ENCODE measurements around the gene DNLZ. TPM values are rescaled to one million over a fixed set of nuclear protein-coding genes. Genes with fewer than 3 reads are reported as not detected.
"Not testable (repeated sequence)": the region's sequence is repeated elsewhere in the genome, so short reads cannot be mapped to it uniquely, and the experiment has no call there.

The DNLZ gene
- total RNA-seq, 4 donors from 2014 or later = 6.8 to 29.4 (median 27.3) TPM

- no peak for DNase-seq
Observed at GRCh38 chr9:136325358-136325757, 38.2 kb downstream of the DNLZ start.

GRCh38 chr9:136324501-136325300 is 38.8 kb downstream of the DNLZ start:
- Histone ChIP-seq H3K4me1 (peaks cover 0 to 30% of the 10 kb centered on the region in 2 donors), H3K4me3 (no peak overlapping the region)
- TF ChIP-seq CTCF (IDR thresholded peaks at IDR 0.05) = no peak
- no peak for TF ChIP-seq POLR2A (IDR thresholded peaks at IDR 0.05)

More at GRCh38 chr9:136325358-136325757, 38.2 kb downstream of the DNLZ start:
- Histone ChIP-seq H3K4me3 (no peak overlapping the region), H3K27ac (peak overlapping the region; percentile 56 to 86), H3K36me3 (no peaks in the 10 kb centered on the region), H3K4me1 (peaks cover 0 to 30% of the 10 kb centered on the region in 2 donors), H3K27me3 (no peaks in the 10 kb centered on the region), H3K9me3 (no peaks in the 10 kb centered on the region)
- no peak for TF ChIP-seq POLR2A (IDR thresholded peaks at IDR 0.05)
- no peak for TF ChIP-seq CTCF (IDR thresholded peaks at IDR 0.05)
- intact Hi-C loops (cut with DNase I; ENCODE audit: low total_unique reads) = no loop called here

GRCh38 chr9:136323371-136323789 is 40.2 kb downstream of the DNLZ start:
- H3K36me3 ChIP-seq = no peaks in the 10 kb centered on the region
- H3K9me3 ChIP-seq = no peaks in the 10 kb centered on the region
- no peak overlapping the region for H3K4me3 ChIP-seq
- peaks cover 0 to 21% of the 10 kb centered on the region in 2 donors for H3K4me1 ChIP-seq
- no peak overlapping the region for H3K27ac ChIP-seq
- no peak for DNase-seq
- intact Hi-C loops (cut with DNase I; ENCODE audit: low total_unique reads) = no loop called here
- no peak for TF ChIP-seq CTCF (IDR thresholded peaks at IDR 0.05)
- no peak for TF ChIP-seq POLR2A (IDR thresholded peaks at IDR 0.05)
- H3K27me3 ChIP-seq = no peaks in the 10 kb centered on the region

More at GRCh38 chr9:136324501-136325300, 38.8 kb downstream of the DNLZ start:
- no peak for DNase-seq
- no peaks in the 10 kb centered on the region for H3K9me3 ChIP-seq
- no peaks in the 10 kb centered on the region for H3K27me3 ChIP-seq
- no peaks in the 10 kb centered on the region for H3K36me3 ChIP-seq
- intact Hi-C loops (cut with DNase I; ENCODE audit: low total_unique reads) = no loop called here
- H3K27ac ChIP-seq = no peak overlapping the region

DNA sequence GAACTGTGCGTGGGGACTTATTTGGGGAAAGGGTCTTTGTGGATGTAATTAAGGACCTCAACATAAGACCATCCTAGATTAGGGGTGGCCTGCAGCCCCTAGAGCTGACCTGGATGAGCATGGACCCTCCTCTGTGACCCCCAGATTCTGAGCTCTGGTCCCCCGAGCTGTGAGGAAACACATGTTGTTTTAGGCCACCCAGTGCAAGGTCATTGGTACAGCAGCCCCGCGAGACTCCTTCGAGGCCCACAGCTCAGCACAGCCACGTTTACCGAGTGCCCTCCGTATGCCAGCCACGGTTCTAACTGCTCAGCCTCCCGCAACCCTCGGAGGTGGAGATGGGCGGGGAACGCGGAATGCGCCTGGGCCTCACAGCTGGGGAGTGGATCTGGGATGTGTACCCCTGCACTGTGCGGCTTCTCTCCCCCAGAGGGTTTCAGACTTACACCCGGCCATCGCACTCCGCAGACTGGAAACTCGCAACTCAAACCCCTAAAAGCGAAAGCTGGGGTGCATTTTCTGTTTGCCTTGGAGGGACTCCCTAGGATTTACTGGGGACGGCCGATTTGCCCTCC is 40.7 kb downstream of the DNLZ start:
- no peak for TF ChIP-seq POLR2A (IDR thresholded peaks at IDR 0.05)
- no peak for TF ChIP-seq CTCF (IDR thresholded peaks at IDR 0.05)
- no peak for DNase-seq
- intact Hi-C loops (cut with DNase I; ENCODE audit: low total_unique reads) = no loop called here
- Histone ChIP-seq H3K36me3 (no peaks in the 10 kb centered on the region), H3K4me3 (no peak overlapping the region), H3K27me3 (no peaks in the 10 kb centered on the region), H3K9me3 (no peaks in the 10 kb centered on the region), H3K4me1 (peaks cover 0 to 16% of the 10 kb centered on the region in 2 donors), H3K27ac (no peak overlapping the region)

DNA sequence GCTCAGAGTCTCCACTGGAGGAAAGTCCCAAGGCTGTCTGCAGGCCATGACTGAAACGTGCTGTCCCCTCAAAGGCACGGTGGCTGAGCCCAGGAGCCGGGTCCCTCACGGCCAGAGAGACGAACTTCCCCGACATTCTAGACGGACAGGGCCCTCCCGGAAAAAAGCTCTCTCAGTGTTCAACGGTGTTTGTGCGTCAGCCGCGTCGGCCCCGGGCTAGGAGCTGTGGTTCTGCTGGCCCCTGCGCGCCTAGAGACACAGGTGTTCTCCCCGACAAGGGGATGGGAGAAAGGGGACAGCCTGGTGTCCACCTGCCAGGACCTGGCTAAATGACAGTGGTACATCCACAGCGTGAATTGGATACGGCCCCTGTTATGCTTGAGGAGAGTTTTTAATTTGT is 42.0 kb downstream of the DNLZ start:
- intact Hi-C loops (cut with DNase I; ENCODE audit: low total_unique reads) = no loop called here
- Histone ChIP-seq H3K4me3 (no peak overlapping the region), H3K9me3 (no peaks in the 10 kb centered on the region), H3K27ac (no peak overlapping the region), H3K27me3 (no peaks in the 10 kb centered on the region), H3K4me1 (peaks cover 0 to 9% of the 10 kb centered on the region in 2 donors), H3K36me3 (no peaks in the 10 kb centered on the region)
- TF ChIP-seq CTCF (IDR thresholded peaks at IDR 0.05) (no peak), POLR2A (IDR thresholded peaks at IDR 0.05) (no peak)
- DNase-seq = no peak

DNA sequence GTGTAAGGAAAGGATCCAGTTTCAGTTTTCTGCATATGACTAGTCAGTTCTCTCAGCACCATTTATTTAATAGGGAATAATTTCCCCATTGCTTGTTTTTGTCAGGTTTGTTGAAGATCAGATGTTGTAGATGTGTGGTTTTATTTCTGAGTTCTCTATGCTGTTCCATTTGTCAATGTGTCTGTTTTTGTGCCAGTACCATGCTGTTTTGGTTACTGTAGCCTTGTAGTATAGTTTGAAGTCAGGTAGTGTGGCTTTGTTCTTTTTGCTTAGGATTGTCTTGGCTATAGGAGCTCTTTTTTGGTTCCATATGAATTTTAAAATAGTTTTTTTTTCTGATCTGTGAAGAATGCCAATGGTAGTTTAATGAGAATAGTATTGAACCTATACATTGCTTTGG is 42.6 kb downstream of the DNLZ start:
- DNase-seq; intact Hi-C loops (cut with DNase I; ENCODE audit: low total_unique reads); H3K4me3 ChIP-seq; H3K4me1 ChIP-seq; H3K27ac ChIP-seq; H3K9me3 ChIP-seq; H3K27me3 ChIP-seq; H3K36me3 ChIP-seq: not testable (repeated sequence)

DNA sequence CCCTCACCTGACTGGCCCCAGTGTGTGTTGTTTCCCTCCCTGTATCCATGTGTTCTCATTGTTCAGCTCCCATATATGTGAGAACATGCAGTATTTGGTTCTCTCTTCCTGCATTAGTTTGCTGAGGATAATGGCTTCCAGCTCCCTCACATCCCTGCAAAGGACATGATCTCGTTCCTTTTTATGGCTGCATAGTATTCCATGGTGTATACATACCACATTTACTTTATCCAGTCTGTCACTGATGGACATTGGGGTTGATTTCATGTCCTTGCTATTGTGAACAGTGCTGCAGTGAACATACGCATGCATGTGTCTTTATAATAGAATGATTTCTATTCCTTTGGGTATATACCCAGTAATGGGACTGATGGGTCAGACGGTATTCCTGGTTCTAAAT is 43.6 kb downstream of the DNLZ start:
- H3K4me1 ChIP-seq; H3K4me3 ChIP-seq; H3K36me3 ChIP-seq; H3K9me3 ChIP-seq; H3K27me3 ChIP-seq; H3K27ac ChIP-seq; intact Hi-C loops (cut with DNase I; ENCODE audit: low total_unique reads); DNase-seq: not testable (repeated sequence)

DNA sequence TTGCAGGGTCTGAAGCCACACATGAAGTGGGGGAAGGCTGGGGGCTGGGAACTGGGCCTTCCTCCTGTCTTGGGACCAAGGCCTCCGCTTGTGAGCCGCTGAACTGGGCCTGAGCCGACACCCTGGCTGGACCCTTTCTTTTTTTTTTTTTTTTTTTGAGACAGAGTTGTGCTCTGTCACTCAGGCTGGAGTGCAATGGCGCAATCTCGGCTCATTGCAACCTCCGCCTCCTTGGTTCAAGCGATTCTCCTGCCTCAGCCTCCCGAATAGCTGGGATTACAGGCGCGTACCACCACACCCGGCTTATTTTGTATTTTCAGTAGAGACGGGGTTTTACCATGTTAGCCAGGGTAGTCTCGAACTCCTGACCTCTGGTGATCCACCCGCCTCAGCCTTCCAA is 44.3 kb downstream of the DNLZ start:
- H3K4me3 ChIP-seq; H3K4me1 ChIP-seq; H3K27ac ChIP-seq; intact Hi-C loops (cut with DNase I; ENCODE audit: low total_unique reads); DNase-seq; H3K9me3 ChIP-seq; H3K36me3 ChIP-seq; H3K27me3 ChIP-seq: not testable (repeated sequence)
